Motor neuron (in vitro differentiated cells): ENCODE measurements around the gene PRRG1. TPM values are rescaled to one million over a fixed set of nuclear protein-coding genes. Genes with fewer than 3 reads are reported as not detected.
"Not testable (repeated sequence)": the region's sequence is repeated elsewhere in the genome, so short reads cannot be mapped to it uniquely, and the experiment has no call there.

Source experiments
- ATAC-seq, 8 experiments: fragments of 200-7000 bp; cut with Tn5 transposase; replicated peaks in 6 of 8; 2 replicates each; pipeline ENCODE4 v1.8.0; 2021; ENCODE audit warnings: mild to moderate bottlenecking in 8 of 8, moderate library complexity in 8 of 8
- H3K27ac ChIP-seq, 2 donors: fragments of 250-450 bp; sonication (Bioruptor Pico); 2 replicates each; pipeline ENCODE4 v1.9.0; 2021; ENCODE audit warnings: antibody characterized with exemption in 2 of 2, mild to moderate bottlenecking in 2 of 2, moderate library complexity in 1 of 2
- H3K4me1 ChIP-seq, 2 donors: fragments of 250-450 bp; sonication (Bioruptor Pico); replicated peaks in 1 of 2; 2 replicates each; pipeline ENCODE4 v1.6.1; 2021; ENCODE audit warnings: antibody characterized with exemption in 2 of 2, mild to moderate bottlenecking in 2 of 2, moderate library complexity in 1 of 2
- H3K4me3 ChIP-seq, 5 donors: fragments of 250-450 bp; sonication (Bioruptor Pico); 2 replicates each; pipeline ENCODE4 v1.9.0; 2021; ENCODE audit warnings: antibody characterized with exemption in 5 of 5, mild to moderate bottlenecking in 5 of 5, moderate library complexity in 4 of 5
- WGBS, 10 experiments: fragments of 450-650 bp; shearing (Covaris generic); methylation state at CpG; one replicate each; pipeline ENCODE4 v1.0.0; 2022; 5-methylcytosine and 5-hydroxymethylcytosine counted together
- in situ Hi-C, 9 experiments: fragments of 400-800 bp; cut with MboI; loops; one replicate each; pipeline ENCODE4 v1.15.0; 2021; ENCODE audit warnings: low sequenced_read_pairs in 9 of 9, low pct_unique_long_range_greater_than_20kb in 2 of 9; ENCODE audit not compliant: unreplicated experiment in 9 of 9
- total RNA-seq, 8 experiments: library from RNA; unstranded; fragments of 300-600 nt; gene quantifications; 2 replicates each; pipeline versions ENCODE4 v1.2.3 to v1.2.4, GENCODE V29; 2022

The PRRG1 gene
- 1 to 10 TPM; 4.9 to 9.7 (median 6.8) TPM for total RNA-seq

GRCh38 chrX:37349221-37350033, at the start of gene PRRG1:
Gene PRRG1, plus strand, starts transcription at chrX:37349364. Its CDS starts 56,886 bp downstream, at chrX:37406250.
- peak; percentile 89 to 95 (median 91) for ATAC-seq

DNA sequence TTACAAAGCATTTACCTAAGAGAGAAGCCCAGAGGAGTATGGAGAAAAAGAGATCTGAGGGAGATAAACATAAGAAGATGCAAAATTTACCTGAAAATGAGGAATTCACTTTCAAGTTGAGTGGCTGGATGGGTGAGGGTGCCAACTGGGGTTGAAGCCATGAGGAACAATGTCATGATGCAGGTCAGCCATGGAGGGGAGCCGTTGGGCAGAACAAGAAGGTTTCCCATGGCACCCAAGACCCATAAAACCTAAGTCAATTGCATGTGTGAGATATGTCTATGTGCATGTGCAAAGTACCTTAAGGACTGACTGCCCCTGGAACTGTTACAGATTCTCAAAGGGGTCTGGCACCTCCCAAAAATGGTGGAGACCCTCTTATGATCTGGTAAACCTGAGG, 46.6 kb upstream of the PRRG1 start:
- 0% methylated on average over 1 of the region's 1 CpG; no CpG with 5 or more reads in 9 of the 10 experiments for WGBS, 10 experiments
- H3K27ac ChIP-seq: no peak overlapping the region
- ATAC-seq: peak in 2 of 8 experiments; percentile 31 to 50
- in situ Hi-C loops: no loop called here
- H3K4me3 ChIP-seq: no peak overlapping the region
- H3K4me1 ChIP-seq: no peaks in the 10 kb centered on the region

More at GRCh38 chrX:37349221-37350033, at the start of gene PRRG1:
- Histone ChIP-seq H3K27ac (peak within 1 kb of the TSS; percentile 81 to 83), H3K4me3 (peak within 1 kb of the TSS; percentile 61 to 96 (median 89)), H3K4me1 (no peaks in the 10 kb centered on the region)
- in situ Hi-C loops: no loop called here
- WGBS, 10 experiments: 0 to 28% methylated on average over 1 to 4 of the region's 61 CpGs; no CpG with 5 or more reads in 8 of the 10 experiments

DNA sequence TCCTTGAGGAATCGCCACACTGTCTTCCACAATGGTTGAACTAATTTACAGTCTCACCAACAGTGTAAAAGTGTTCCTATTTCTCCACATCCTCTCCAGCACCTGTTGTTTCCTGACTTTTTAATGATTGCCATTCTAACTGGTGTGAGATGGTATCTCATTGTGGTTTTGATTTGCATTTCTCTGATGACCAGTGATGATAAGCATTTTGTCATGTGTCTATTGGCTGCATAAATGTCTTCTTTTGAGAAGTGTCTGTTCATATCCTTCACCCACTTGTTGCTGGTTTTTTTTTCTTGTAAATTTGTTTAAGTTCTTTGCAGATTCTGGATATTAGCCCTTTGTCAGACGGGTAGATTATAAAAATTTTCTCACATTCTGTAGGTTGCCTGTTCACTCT, 43.9 kb upstream of the PRRG1 start:
- H3K27ac ChIP-seq, H3K4me3 ChIP-seq, ATAC-seq, H3K4me1 ChIP-seq, in situ Hi-C loops: not testable (repeated sequence)
- 0 to 60% methylated on average over 1 of the region's 2 CpGs; no CpG with 5 or more reads in 8 of the 10 experiments for WGBS, 10 experiments

- in situ Hi-C loops: no loop called here
- no peak overlapping the region for H3K27ac ChIP-seq
- H3K4me3 ChIP-seq: no peak overlapping the region
- ATAC-seq: no peak
- no peaks in the 10 kb centered on the region for H3K4me1 ChIP-seq
Measured at GRCh38 chrX:37314531-37314930, 34.6 kb upstream of the PRRG1 start.

- Histone ChIP-seq H3K4me1 (no peaks in the 10 kb centered on the region), H3K27ac (no peak overlapping the region), H3K4me3 (no peak overlapping the region)
- in situ Hi-C loops: no loop called here
- 0 to 100% (median 56%) methylated on average over 1 to 4 of the region's 4 CpGs; no CpG with 5 or more reads in 6 of the 10 experiments for WGBS, 10 experiments
- ATAC-seq: no peak
Measured at GRCh38 chrX:37315511-37316248, 33.5 kb upstream of the PRRG1 start.

- 0 to 56% methylated on average over 4 of the region's 5 CpGs; no CpG with 5 or more reads in 8 of the 10 experiments for WGBS, 10 experiments
- Histone ChIP-seq H3K4me3 (no peak overlapping the region), H3K27ac (no peak overlapping the region), H3K4me1 (no peaks in the 10 kb centered on the region)
- ATAC-seq: no peak
- in situ Hi-C loops: no loop called here
Measured at GRCh38 chrX:37320541-37321203, 28.5 kb upstream of the PRRG1 start.

- in situ Hi-C loops: no loop called here
- 38 to 100% (median 80%) methylated on average over 1 of the region's 1 CpG; no CpG with 5 or more reads in 7 of the 10 experiments for WGBS, 10 experiments
- H3K27ac ChIP-seq: no peak overlapping the region
- H3K4me3 ChIP-seq: no peak overlapping the region
- no peak for ATAC-seq
- no peaks in the 10 kb centered on the region for H3K4me1 ChIP-seq
Measured at GRCh38 chrX:37330642-37331041, 18.5 kb upstream of the PRRG1 start.

DNA sequence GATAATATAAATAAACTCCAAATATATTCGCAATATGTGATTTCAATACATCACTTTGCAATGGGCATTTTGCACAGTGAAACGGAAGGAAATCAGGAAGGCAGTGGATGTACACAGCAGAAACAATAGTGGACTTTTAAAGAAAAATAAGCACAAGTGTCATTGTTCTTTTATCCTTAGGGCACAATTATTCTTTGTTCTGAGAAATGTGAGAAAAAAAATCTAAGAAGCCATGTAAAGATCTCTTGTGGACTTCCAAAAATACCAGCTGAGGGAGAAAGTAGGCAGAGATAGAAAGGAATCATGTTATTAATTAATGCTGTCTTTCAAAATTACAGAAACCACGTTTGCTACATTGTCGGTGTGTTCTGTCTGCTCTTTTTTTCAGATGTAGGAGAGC, 17.6 kb upstream of the PRRG1 start:
- ATAC-seq: no peak
- in situ Hi-C loops: no loop called here
- Histone ChIP-seq H3K27ac (no peak overlapping the region), H3K4me3 (no peak overlapping the region), H3K4me1 (no peaks in the 10 kb centered on the region)
- 0 to 100% (median 42%) methylated on average over 1 to 4 of the region's 4 CpGs; no CpG with 5 or more reads in 3 of the 10 experiments for WGBS, 10 experiments

GRCh38 chrX:37332055-37332454, 17.1 kb upstream of the PRRG1 start:
- H3K4me3 ChIP-seq: no peak overlapping the region
- WGBS, 10 experiments: 0 to 40% (median 40%) methylated on average over 1 to 2 of the region's 2 CpGs; no CpG with 5 or more reads in 3 of the 10 experiments
- H3K27ac ChIP-seq: no peak overlapping the region
- in situ Hi-C loops: no loop called here
- ATAC-seq: peak in 4 of 8 experiments; percentile 32 to 71 (median 45)
- H3K4me1 ChIP-seq: no peaks in the 10 kb centered on the region

DNA sequence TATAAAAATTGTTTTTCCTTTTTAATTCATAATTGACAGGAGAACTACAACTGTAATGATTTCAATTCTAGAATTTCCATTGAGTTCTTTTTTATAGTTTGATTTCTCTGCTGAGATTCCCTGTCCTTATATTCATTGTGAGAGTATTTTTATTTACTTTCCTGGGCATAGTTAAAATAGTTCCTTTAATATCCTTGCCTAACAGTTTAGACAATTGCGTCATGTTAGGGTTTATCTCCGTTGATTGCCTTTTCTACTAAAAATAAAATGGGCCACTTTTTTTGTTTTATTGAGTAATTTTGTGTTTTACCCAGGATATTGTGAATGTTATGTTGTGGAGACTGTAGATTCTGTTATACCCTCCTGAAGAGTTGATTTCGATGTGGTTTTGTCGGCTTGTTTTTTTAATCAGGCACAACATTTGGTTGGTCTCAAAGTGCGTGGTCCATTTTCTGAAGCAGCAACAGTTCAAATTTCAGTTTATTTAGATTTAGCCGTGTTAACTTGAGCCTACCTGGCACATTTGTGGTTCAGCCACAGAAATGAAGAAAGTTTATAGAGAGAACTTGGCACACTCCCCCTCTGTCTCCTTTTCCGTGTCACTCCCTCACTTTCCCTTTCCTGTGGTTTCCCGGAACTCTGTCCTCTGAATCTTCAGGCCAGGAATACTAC, 16.0 kb upstream of the PRRG1 start:
- 0 to 100% (median 77%) methylated on average over 2 to 8 of the region's 8 CpGs; no CpG with 5 or more reads in 3 of the 10 experiments for WGBS, 10 experiments
- no peak overlapping the region for H3K4me3 ChIP-seq
- no peak for ATAC-seq
- H3K4me1 ChIP-seq: no peaks in the 10 kb centered on the region
- in situ Hi-C loops: no loop called here
- no peak overlapping the region for H3K27ac ChIP-seq

- 0 to 100% (median 38%) methylated on average over 1 of the region's 1 CpG; no CpG with 5 or more reads in 5 of the 10 experiments for WGBS, 10 experiments
- Histone ChIP-seq H3K27ac (no peak overlapping the region), H3K4me1 (no peaks in the 10 kb centered on the region), H3K4me3 (no peak overlapping the region)
- in situ Hi-C loops: no loop called here
- no peak for ATAC-seq
Measured at GRCh38 chrX:37347420-37347819, 1.7 kb upstream of the PRRG1 start.

DNA sequence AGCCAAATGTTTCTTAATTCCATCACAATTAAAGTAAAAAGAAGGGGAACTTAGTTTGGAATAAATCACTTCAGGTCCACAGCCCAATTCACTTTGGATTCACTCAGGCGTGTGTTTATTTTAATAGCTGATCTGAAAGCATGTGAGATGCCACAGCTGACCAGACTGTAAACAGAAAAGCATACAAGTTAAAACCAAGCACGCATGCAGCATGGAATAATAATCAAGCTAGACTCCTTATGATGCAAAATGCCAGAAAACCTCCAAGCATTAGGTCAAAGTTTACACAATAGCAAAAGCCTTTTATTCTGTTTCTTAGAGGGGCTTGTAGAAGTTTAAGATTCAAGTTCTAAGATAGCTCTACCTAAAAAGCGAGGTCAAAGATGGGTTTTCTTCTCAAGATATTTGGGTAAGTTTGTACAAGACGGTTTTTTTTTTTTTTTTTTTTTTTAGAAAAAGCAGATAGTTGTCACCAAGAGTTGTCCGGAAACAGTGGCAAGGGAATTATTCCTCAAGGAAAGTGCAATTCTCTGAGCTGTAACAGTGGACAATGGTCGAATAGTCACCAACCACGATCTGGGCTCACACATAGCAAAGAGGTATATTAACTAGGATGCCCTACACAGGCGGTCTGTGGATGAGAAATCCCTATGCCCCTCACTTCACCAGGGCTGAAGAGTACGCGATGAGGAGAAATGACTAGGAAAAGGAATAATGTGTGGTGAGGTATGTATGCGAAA, 763 bp upstream of the PRRG1 start:
- Histone ChIP-seq H3K27ac (peak overlapping the region; percentile 15 to 71), H3K4me3 (peak overlapping the region; percentile 61 to 96 (median 89)), H3K4me1 (no peaks in the 10 kb centered on the region)
- WGBS, 10 experiments: 6 to 100% (median 20%) methylated on average over 1 to 6 of the region's 11 CpGs; no CpG with 5 or more reads in 5 of the 10 experiments
- peak in 2 of 8 experiments; percentile 35 to 40 for ATAC-seq
- in situ Hi-C loops: no loop called here
